ENCODE data around the gene CCL21.

GRCh38 chr9:34659592-34660253 lies 50.2 kb downstream of the CCL21 start:
- TF ChIP-seq CTCF (IDR thresholded peaks at IDR 0.05) = no peak
- no peak for TF ChIP-seq POLR2A (IDR thresholded peaks at IDR 0.05)
- no peak for TF ChIP-seq POLR2AphosphoS5 (IDR thresholded peaks at IDR 0.05)

Measured in prostate gland (tissue), 2 donors.